ENCODE measurements around the gene AP5S1.
"Not testable (repeated sequence)": the region's sequence is repeated elsewhere in the genome, so short reads cannot be mapped to it uniquely, and the experiment has no call there.

AP5S1 gene

DNA sequence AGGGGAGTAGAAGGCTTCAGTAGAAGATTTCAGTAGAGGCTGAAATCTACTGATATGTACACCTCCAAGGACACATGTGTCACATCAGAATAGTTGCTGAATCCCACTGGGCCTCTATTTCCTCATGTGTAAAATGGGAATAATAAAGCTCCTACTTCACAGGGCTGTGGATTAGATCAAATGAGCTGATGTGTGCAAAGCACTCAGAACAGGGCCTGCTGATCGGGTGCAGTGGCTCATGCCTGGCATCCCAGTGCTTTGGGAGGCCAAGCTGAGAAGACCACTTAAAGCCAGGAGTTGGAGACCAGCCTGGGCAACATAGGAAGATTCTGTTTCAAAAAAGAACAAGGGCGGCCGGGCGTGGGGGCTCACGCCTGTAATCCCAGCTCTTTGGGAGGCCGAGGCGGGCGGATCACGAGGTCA lies 8.1 kb upstream of the AP5S1 start:
- no peak for DNase-seq (ENCODE audit: low spot score)

DNA sequence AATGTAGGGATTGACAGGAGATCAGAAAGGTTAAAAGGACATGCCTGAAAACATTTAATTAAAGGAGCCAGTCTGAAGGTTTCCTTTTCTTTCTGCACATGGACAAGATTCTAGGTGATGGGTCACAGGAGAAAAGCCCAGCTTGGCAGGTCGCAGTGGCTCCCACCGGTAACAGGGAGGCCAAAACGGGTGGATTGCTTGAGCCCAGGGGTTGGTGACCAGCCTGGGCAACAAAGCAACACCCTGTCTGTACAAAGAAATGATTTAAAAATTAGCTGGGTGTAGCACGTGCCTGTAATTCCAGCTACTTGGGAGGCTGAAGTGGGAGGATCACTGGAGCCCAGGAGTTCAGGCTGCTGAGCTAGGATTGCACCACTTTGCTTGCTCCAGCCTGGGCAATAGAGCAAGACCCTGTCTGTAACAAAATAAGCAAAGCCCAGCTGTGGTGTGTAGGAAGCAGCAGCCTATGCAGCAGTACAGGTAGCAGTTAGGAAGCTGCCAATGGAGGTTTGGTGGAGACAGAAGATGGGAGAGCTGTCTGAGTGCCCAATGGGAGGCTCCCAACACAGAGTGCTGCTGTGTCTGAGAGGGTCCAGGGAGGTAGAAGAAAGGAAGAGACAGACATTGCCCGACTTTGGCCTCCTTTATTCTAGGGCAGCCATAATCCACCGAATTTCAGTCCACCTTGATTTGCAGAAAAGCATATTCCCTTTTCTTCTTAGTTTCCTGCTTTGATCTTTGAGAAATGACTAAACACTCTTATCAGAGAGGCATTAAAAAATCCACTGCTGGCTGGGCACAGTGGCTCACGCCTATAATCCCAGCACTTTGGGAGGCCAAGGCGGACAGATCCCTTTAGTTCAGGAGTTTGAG lies 7.1 kb upstream of the AP5S1 start:
- no peak for DNase-seq (ENCODE audit: low spot score)

DNA sequence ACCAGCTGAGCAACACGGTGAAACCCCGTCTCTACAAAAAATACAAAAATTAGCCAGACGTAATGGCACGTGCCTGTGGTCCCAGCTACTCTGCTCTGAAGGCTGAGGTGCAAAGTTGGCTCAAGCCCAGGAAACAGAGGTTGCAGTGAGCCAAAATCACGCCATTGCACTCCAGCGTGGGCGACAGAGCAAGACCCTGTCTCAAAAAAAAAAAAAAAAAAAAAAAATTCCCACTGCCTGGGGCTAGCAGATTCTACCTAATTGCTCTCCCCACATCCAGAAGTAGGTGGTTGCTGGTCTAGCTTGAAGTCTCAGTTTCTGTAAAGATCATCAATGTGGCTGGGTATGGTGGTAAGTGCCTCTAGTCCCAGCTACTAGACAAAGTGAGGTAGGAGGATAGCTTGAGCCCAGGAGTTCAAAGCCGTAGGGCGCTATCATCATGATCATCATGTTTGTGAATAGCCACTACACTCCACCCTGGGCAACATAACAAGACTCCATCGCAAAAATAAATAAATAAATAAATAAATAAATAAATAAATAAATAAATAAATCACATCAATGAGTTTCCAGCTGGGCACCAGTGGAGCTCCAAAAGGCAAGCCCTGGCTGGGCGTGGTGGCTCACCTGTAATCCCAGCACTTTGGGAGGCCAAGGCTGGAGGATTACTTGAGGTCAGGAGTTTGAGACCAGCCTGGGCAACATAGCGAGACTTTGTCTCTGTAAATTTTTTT lies 6.3 kb upstream of the AP5S1 start:
- no peak for DNase-seq (ENCODE audit: low spot score)

DNA sequence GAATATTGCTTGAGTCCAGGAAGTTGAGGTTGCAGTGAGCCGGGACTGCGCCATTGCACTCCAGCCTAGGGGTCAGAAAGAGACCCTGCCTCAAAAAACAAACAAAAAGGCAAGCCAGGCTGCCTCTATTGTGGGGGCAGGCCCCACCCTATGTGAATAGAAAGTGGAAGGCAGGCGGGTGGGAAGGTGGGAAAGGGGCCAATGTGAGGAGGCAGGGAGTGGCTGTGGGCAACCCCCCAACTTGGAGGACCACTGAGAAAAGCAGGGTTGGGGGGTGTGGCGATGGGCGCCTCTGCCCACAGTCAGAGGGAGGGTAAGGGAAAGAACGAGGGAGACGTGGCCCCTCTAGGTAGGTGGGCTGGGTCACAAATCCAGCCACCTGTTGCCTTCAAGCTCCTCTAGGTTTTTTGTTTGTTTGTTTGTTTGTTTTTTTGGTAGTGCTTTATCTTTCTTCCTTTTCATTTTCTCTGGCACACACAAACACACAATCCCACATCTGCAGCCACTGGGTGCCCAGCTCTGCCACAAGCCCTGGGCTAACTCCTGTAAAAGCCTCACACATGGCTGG lies 5.3 kb upstream of the AP5S1 start:
- DNase-seq (ENCODE audit: low spot score): no peak

GRCh38 chr20:3815703-3816315 lies 4.5 kb upstream of the AP5S1 start:
- DNase-seq (ENCODE audit: low spot score): no peak

GRCh38 chr20:3818155-3819151 lies 1.9 kb upstream of the AP5S1 start:
- peak; percentile 88 for DNase-seq (ENCODE audit: low spot score)

GRCh38 chr20:3819411-3820047 lies 818 bp upstream of the AP5S1 start:
- DNase-seq (ENCODE audit: low spot score): no peak

DNA sequence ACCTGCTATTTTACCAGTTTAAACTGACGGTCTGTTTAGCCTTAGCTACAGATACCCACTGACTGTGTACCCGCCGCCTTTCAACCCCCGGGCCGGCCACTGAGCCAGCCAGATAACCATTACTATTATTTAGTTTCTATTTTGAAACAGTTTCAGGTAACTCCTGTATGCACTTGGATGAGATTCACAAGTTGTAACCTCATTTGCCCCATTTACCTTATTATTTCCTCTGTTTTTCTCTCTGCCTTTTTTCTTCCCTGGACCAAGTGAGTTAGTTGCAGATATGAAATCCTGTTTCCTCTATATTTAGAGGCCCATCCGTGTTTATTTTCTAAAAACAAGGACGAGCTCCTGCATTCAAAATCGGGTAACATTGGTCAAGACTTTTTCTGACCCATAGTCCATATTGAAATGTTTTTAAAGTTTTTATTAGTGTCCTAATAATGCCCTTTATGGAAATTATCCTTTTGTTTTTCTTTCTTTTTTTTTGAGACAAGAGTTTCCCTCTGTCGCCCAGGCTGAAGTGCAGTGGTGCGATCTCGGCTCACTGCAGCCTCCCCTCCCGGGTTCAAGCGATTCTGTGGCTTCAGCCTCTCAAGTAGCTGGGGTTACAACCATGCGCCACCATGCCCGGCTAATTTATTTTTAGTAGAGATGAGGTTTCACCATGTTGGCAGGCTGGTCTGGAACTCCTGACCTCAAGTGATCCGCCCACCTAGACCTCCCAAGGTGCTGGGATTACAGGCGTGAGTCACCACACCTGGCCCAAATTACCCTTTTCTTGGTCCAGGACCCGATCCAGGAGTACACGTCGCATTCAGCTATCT lies 767 bp downstream of the AP5S1 start:
- DNase-seq (ENCODE audit: low spot score): no peak

- DNase-seq (ENCODE audit: low spot score): no peak
These were observed 1.6 kb downstream of the AP5S1 start for GRCh38 chr20:3821996-3822395.

- DNase-seq (ENCODE audit: low spot score): no peak
These were observed 3.5 kb downstream of the AP5S1 start for GRCh38 chr20:3823881-3824280.

DNA sequence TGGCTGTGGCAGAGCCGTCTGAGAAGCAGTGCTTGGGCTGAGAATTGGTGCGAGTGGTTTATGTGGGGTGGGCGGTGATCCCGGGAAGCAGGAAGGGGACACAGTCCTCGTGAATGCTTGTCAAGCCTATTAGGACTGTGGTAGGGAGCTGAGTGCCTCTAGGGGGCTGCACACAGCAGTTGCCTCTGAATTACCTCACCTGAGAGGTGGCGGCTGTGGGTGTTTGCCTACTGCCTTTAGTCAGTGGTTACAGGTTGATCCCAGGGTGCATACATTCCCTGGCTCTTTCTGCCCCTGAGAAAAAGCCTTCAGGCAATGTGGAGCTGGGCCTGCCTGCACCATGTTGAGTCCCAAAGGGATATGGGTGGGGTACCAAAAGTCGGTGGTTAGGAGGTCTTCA lies 5.2 kb downstream of the AP5S1 start:
- no peak for DNase-seq (ENCODE audit: low spot score)

DNA sequence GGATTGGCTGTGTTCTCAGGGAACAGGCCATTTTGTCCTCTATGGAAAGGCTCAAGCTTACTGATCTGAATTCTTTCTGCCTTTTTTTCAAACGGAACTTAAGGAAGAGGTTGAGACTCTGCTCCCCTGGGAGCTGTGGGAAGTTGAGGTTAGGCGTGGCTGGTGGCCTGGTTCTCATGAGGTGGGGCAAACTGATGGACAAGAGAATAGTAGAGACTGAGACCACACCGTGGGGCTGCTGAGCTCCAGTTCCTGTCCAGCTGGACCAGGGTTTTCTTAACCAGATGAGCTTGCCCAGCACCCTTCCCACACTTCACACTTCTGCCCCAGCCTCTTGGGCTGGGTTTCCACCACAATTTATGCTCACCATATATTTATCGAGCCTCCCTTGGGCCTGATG lies 6.1 kb downstream of the AP5S1 start:
- DNase-seq (ENCODE audit: low spot score): no peak

DNA sequence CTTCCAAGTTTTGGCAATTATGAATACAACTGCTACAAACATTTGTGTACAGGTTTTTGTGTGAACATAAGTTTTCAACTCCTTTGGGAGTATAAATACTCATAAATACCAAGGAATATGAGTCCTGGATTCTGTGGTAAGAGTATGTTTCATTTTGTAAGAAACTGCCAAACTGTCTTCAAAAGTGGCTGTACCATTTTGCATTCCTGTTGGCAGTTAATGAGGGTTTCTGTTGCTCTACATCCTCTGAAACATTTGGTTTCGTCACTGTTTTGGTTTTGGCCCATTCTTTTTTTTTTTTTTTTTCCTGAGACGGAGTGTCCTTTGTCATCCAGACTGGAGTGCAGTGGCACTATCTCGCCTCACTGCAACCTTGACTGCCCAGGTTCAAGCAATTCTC lies 8.5 kb downstream of the AP5S1 start:
- no peak for DNase-seq (ENCODE audit: low spot score)

GRCh38 chr20:3829891-3830290 lies 9.5 kb downstream of the AP5S1 start:
- not testable (repeated sequence) for DNase-seq (ENCODE audit: low spot score)

DNA sequence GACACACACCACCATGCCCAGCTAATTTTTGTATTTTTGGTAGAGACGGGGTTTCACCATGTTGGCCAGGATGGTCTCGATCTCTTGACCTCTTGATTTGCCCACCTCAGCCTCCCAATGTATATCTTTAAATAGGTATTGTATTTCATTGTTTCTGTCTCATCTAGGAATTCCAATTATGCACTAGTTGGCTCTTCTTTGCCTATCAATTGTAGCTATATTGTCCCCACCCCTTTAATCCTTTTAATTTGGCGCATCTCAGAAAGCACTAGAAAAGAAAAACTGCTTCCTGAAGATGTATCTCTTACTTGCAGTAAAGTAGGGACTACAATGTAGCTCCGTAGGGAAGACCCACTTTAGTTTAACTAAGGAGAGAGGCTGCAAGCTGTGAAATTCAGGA lies 15.8 kb downstream of the AP5S1 start:
- DNase-seq (ENCODE audit: low spot score): no peak

- DNase-seq (ENCODE audit: low spot score): no peak
These were observed 19.0 kb downstream of the AP5S1 start for GRCh38 chr20:3839328-3839727.

DNA sequence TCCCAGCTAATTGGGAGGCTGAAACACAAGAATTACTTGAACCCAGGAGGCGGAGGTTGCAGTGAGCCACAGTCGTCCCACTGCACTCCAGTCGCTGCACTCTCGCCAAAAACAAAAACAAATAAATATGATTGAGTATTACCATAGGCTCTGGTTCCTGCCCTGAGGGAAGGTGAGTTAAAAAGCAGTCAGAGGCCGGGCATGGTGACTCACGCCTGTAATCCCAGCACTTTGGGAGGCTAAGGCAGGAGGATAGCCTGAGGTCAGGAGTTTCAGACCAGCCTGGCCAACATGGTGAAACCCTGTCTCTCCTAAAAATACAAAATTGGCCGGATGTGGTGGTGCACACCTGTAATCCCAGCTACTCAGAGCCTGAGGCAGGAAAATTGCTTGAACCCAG lies 19.9 kb downstream of the AP5S1 start:
- DNase-seq (ENCODE audit: low spot score): not testable (repeated sequence)

- no peak for DNase-seq (ENCODE audit: low spot score)
These were observed 22.1 kb downstream of the AP5S1 start for GRCh38 chr20:3842348-3842930.

DNA sequence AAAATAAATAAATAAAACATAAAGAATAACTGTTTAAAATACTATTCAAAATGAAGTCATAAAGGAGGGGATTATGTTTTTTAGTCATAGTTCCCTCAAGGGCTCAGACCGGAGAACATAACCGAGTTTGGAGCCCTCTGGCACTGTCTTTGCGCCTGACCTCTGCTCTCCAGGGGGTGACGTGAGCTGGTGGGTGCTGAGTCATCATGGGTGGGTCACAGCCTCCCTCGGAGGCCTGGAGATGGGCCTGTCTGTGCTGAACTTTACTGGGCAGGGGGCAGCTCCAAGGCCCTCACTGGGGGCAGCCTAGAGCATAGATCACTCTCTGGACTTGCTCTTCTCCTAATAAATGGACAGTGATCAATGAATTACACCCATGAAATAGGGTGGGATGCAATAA lies 23.1 kb downstream of the AP5S1 start:
- DNase-seq (ENCODE audit: low spot score): peak; percentile 50

Data from SW480 (cell line).